B cell (primary cell): ENCODE measurements around the gene COPS7B. TPM values are rescaled to one million over a fixed set of nuclear protein-coding genes. Genes with fewer than 3 reads are reported as not detected.

Experiments
- ATAC-seq: fragments of 200-7000 bp; cut with Tn5 transposase; one replicate; pipeline ENCODE4 v1.10.0; 2021; ENCODE audit warnings: low read depth, mild to moderate bottlenecking, moderate number of reproducible peaks, moderate library complexity
- CTCF ChIA-PET: fragments of 350-600 bp; sonication (Branson Sonifier 250); formaldehyde crosslinking; loops from one replicate; lab custom pipeline; 2021; ENCODE audit warnings: antibody characterized with exemption, inconsistent platforms; lab: Charles Lee
- POLR2A ChIA-PET: fragments of 350-600 bp; sonication (Branson Sonifier 250); formaldehyde crosslinking; loops from one replicate; lab custom pipeline; 2021; ENCODE audit warnings: antibody characterized with exemption; lab: Charles Lee
- DNase-seq: peaks from one replicate; pipeline ENCODE4 v3.0.0; 2013
- H2AFZ ChIP-seq: 2 replicates; pipeline ENCODE4 v1.6.1; 2012; ENCODE audit warnings: mild to moderate bottlenecking, low read depth, low read length; ENCODE audit not compliant: insufficient read depth, poor library complexity, severe bottlenecking
- H3K27ac ChIP-seq, 2 donors: 1 replicate in 1 of 2; 2 replicates in 1 of 2; pipeline ENCODE4 v1.5.1; 2012 to 2013; ENCODE audit warnings: low read length in 2 of 2, mild to moderate bottlenecking in 2 of 2, moderate library complexity in 1 of 2
- H3K27me3 ChIP-seq, 4 experiments: fragments of 200-600 bp in 1 of 4; sonication (generic) in 1 of 4; replicated peaks in 1 of 4; 1 replicate in 2 of 4; 2 replicates in 2 of 4; pipeline versions ENCODE4 v1.6.1 to v1.7.0; 2013 to 2016; ENCODE audit warnings: low read length in 3 of 4, mild to moderate bottlenecking in 2 of 4, mixed read lengths in 1 of 4, moderate library complexity in 1 of 4; ENCODE audit not compliant: insufficient read depth in 4 of 4, control insufficient read depth in 3 of 4; ENCODE audit errors: control extremely low read depth in 1 of 4
- H3K36me3 ChIP-seq, 2 experiments: replicated peaks in 1 of 2; 1 replicate in 1 of 2; 2 replicates in 1 of 2; pipeline versions ENCODE4 v1.6.1 to v1.7.1; 2013; ENCODE audit warnings: low read length in 1 of 2; ENCODE audit not compliant: insufficient read depth in 2 of 2, control insufficient read depth in 1 of 2; ENCODE audit errors: control extremely low read depth in 1 of 2, extremely low read depth in 1 of 2
- H3K4me1 ChIP-seq, 2 donors: fragments of 200-600 bp in 1 of 2; sonication (generic) in 1 of 2; 1 replicate in 1 of 2; 2 replicates in 1 of 2; pipeline versions ENCODE4 v1.5.1 to v1.6.1; 2013 to 2017; ENCODE audit warnings: low read length in 2 of 2; ENCODE audit not compliant: control insufficient read depth in 2 of 2, insufficient read depth in 2 of 2
- H3K4me2 ChIP-seq: replicated peaks from 2 replicates; pipeline ENCODE3; 2012; ENCODE audit warnings: mild to moderate bottlenecking, low read depth, low read length; ENCODE audit not compliant: poor library complexity, severe bottlenecking
- H3K4me3 ChIP-seq, 5 experiments: fragments of 200-600 bp in 1 of 5; sonication (generic) in 1 of 5; 1 replicate in 3 of 5; 2 replicates in 2 of 5; pipeline versions ENCODE4 v1.5.1 to v1.7.0; 2011 to 2016; ENCODE audit warnings: low read length in 4 of 5, mild to moderate bottlenecking in 4 of 5, low read depth in 2 of 5, control low read depth in 1 of 5, moderate library complexity in 1 of 5; ENCODE audit not compliant: insufficient read depth in 1 of 5; ENCODE audit errors: control extremely low read depth in 1 of 5, extremely low read depth in 1 of 5
- H3K79me2 ChIP-seq: fragments of 200-600 bp; sonication (generic); one replicate; pipeline ENCODE4 v1.6.0; 2016; ENCODE audit warnings: low read length; ENCODE audit not compliant: control insufficient read depth, insufficient read depth
- H3K9ac ChIP-seq: fragments of 200-600 bp; sonication (generic); 2 replicates; pipeline ENCODE4 v1.6.1; 2017; ENCODE audit warnings: mild to moderate bottlenecking, low read length, moderate library complexity
- H3K9me3 ChIP-seq, 3 donors: one replicate each; pipeline versions ENCODE4 v1.6.1 to v1.7.1; 2013; ENCODE audit warnings: low read length in 2 of 3; ENCODE audit not compliant: control insufficient read depth in 2 of 3, insufficient read depth in 1 of 3; ENCODE audit errors: control extremely low read depth in 1 of 3
- H4K20me1 ChIP-seq: 2 replicates; pipeline ENCODE4 v1.6.0; 2012; ENCODE audit warnings: mild to moderate bottlenecking, low read length; ENCODE audit not compliant: insufficient read depth, control insufficient read depth, poor library complexity, severe bottlenecking
- H3K27ac Mint-ChIP-seq: one replicate; pipeline ENCODE4 v1.8.0; 2021; ENCODE audit warnings: mixed read lengths
- H3K27me3 Mint-ChIP-seq: one replicate; pipeline ENCODE4 v1.8.0; 2021; ENCODE audit warnings: mixed read lengths
- H3K4me1 Mint-ChIP-seq: one replicate; pipeline ENCODE4 v1.8.0; 2021; ENCODE audit warnings: mixed read lengths
- H3K4me3 Mint-ChIP-seq: one replicate; pipeline ENCODE4 v1.8.0; 2021; ENCODE audit warnings: mixed read lengths
- H3K9me3 Mint-ChIP-seq: one replicate; pipeline ENCODE4 v1.8.0; 2022; ENCODE audit warnings: mixed read lengths; ENCODE audit not compliant: insufficient read depth
- EZH2 ChIP-seq: IDR thresholded peaks from 2 replicates; pipeline ENCODE4 v1.6.1; 2012; ENCODE audit warnings: borderline replicate concordance, low read depth, mild to moderate bottlenecking, moderate library complexity, low read length; ENCODE audit not compliant: insufficient read depth, poor library complexity, severe bottlenecking
- WGBS: methylation state at CpG from one replicate; pipeline ENCODE4 v1.1.5; 2013; ENCODE audit warnings: missing lambda C conversion rate; ENCODE audit not compliant: insufficient coverage; 5-methylcytosine and 5-hydroxymethylcytosine counted together
- intact Hi-C: fragments of 100-400 bp; cut with micrococcal nuclease; formaldehyde crosslinking; loops from one replicate; pipeline ENCODE4 v1.10.0; 2022
- polyA plus RNA-seq: library from polyadenylated mRNA; depleted of rRNA; stranded (reverse); fragments of >200 nt; gene quantifications from 2 replicates; pipeline ENCODE4 v1.2.3, GENCODE V29; 2012
- total RNA-seq, 2 donors: library from RNA; stranded (reverse); fragments of 120-200 nt in 1 of 2; gene quantifications; 1 replicate in 1 of 2; 2 replicates in 1 of 2; pipeline versions ENCODE4 v1.2.3 to v1.2.4, GENCODE V29; 2013 to 2022
- TF ChIP-seq, protein P1 (sequence below): fragments of 200-600 bp; IDR thresholded peaks from one replicate; pipeline ENCODE4 v1.8.0; 2022; ENCODE audit warnings: antibody characterized with exemption, mild to moderate bottlenecking

COPS7B gene
- total and polyA plus RNA-seq, 2 donors (not counting 1 experiment from before 2014, with no cell fraction given), result 52.7 to 70.8 TPM

DNA sequence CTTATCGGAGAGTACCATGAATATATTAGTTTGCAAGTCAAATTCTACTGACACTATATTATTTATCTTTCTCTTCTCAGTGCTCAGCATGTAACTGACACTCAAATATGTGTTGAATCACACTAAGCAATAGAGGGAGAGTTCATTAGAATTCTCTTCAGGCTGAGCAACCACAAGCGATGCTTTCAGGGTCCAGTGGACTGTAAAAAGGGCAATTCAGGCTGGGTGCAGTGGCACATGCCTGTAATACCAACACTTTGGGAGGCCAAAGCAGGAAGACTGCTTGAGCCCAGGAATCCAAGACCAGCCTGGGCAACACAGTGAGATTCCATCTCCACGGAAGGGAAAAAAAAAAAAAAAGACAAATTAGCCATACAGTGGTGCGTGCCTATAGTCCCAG lies 21.5 kb upstream of the COPS7B start:
- H3K4me2 ChIP-seq, result no peak overlapping the region
- no peaks in the 10 kb centered on the region for H3K9me3 ChIP-seq
- H3K27me3 Mint-ChIP-seq, result no peaks in the 10 kb centered on the region
- H2AFZ ChIP-seq, result no peak overlapping the region
- H3K9me3 Mint-ChIP-seq, result no peaks in the 10 kb centered on the region
- H3K27ac ChIP-seq, result no peak overlapping the region
- no peak overlapping the region for H3K4me3 Mint-ChIP-seq
- no peaks in the 10 kb centered on the region for H3K36me3 ChIP-seq
- no peak for TF ChIP-seq EZH2
- TF ChIP-seq, protein P1, sequence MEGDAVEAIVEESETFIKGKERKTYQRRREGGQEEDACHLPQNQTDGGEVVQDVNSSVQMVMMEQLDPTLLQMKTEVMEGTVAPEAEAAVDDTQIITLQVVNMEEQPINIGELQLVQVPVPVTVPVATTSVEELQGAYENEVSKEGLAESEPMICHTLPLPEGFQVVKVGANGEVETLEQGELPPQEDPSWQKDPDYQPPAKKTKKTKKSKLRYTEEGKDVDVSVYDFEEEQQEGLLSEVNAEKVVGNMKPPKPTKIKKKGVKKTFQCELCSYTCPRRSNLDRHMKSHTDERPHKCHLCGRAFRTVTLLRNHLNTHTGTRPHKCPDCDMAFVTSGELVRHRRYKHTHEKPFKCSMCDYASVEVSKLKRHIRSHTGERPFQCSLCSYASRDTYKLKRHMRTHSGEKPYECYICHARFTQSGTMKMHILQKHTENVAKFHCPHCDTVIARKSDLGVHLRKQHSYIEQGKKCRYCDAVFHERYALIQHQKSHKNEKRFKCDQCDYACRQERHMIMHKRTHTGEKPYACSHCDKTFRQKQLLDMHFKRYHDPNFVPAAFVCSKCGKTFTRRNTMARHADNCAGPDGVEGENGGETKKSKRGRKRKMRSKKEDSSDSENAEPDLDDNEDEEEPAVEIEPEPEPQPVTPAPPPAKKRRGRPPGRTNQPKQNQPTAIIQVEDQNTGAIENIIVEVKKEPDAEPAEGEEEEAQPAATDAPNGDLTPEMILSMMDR, result no peak
- no peak overlapping the region for H3K4me3 ChIP-seq
- intact Hi-C loops, result no loop called here
- CTCF ChIA-PET, result no interaction called here
- peaks cover 30% of the 10 kb centered on the region for H3K79me2 ChIP-seq
- no peak overlapping the region for H3K9ac ChIP-seq
- peaks cover 10% of the 10 kb centered on the region for H3K4me1 Mint-ChIP-seq
- no peak for ATAC-seq
- no peaks in the 10 kb centered on the region for H3K4me1 ChIP-seq
- H3K27ac Mint-ChIP-seq, result no peak overlapping the region
- H4K20me1 ChIP-seq, result no peaks in the 10 kb centered on the region
- POLR2A ChIA-PET, result no interaction called here
- 86% methylated on average over 2 of the region's 4 CpGs for WGBS
- no peak for DNase-seq
- no peaks in the 10 kb centered on the region for H3K27me3 ChIP-seq

DNA sequence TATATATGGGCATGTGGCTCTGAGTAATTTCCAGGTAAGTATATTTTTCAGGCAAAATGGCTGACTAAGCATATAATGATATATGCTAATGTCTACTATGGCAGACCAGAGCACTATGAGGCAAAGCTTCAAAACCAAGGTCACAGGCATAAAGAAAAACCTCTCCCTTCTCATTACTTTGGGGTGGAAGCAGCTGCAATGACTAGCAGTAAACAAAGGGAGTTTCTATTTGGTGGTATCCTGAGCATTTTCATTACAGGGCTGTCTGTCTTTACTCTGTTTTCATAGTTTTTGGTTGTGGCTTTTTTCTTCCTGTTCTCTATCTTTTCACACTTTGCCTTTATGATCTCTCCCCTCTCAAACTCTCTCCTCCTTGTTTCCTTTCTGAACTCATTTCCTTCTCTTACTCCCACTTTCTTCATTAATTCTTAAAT lies 20.7 kb upstream of the COPS7B start:
- H3K27me3 Mint-ChIP-seq, result no peaks in the 10 kb centered on the region
- H3K4me3 ChIP-seq, result no peak overlapping the region
- H3K4me1 ChIP-seq, result no peaks in the 10 kb centered on the region
- no peaks in the 10 kb centered on the region for H3K9me3 ChIP-seq
- POLR2A ChIA-PET, result no interaction called here
- H4K20me1 ChIP-seq, result no peaks in the 10 kb centered on the region
- H2AFZ ChIP-seq, result no peak overlapping the region
- no peaks in the 10 kb centered on the region for H3K9me3 Mint-ChIP-seq
- CTCF ChIA-PET, result no interaction called here
- peaks cover 33% of the 10 kb centered on the region for H3K79me2 ChIP-seq
- DNase-seq (no peak), ATAC-seq (no peak)
- TF ChIP-seq EZH2, result no peak
- TF ChIP-seq, protein P1, result no peak
- no peak overlapping the region for H3K4me2 ChIP-seq
- peaks cover 10% of the 10 kb centered on the region for H3K4me1 Mint-ChIP-seq
- no peak overlapping the region for H3K27ac ChIP-seq
- no peak overlapping the region for H3K27ac Mint-ChIP-seq
- intact Hi-C loops, result no loop called here
- H3K27me3 ChIP-seq, result no peaks in the 10 kb centered on the region
- H3K36me3 ChIP-seq, result no peaks in the 10 kb centered on the region
- H3K9ac ChIP-seq, result no peak overlapping the region
- H3K4me3 Mint-ChIP-seq, result no peak overlapping the region
